Activated T-cell treated with anti-CD3 and anti-CD28 coated beads for 4 hours (primary cell): ENCODE measurements around the gene LRP1.
"Not testable (repeated sequence)": the region's sequence is repeated elsewhere in the genome, so short reads cannot be mapped to it uniquely, and the experiment has no call there.

Experiments
- DNase-seq: peaks from one replicate; pipeline ENCODE4 v3.0.0-alpha.2; 2020

LRP1 gene

DNA sequence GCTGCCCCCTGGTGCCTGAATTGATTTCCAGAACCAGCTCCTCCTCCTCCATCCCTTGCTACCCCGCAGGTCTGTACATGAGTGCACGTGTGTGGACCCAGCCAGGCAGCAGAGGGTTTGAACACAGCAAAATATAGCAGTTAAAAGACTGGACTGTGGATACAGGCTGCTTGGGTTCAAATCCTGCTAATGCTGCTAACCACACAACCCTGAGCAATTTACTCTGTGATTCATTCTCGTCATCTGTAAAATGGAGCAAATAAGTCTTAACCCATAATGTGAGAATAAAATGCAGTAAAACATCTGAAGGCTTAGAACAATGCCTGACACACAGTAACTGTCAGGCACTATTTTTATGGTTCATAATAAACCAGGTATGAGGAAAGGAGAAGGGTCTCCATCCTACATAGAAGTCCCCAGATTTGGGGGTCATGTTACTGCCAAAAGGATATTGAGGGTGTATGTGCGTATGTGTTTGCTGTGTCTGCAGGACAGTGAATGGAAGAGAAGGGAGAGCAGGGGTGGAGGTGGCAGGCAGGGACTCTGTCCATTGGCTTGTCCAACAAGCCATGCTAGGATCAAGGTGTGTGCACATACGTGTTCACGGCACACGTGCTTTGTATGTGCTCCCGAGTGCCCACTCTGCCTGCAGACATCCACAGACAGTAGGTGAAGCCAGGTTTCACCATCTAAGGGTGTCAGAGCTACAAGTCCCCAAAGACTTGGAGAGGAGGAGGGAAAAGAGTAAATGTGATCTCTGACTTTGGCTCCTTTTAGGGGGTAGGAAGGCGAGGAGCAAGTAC lies 15.6 kb upstream of the LRP1 start:
- DNase-seq: no peak

DNA sequence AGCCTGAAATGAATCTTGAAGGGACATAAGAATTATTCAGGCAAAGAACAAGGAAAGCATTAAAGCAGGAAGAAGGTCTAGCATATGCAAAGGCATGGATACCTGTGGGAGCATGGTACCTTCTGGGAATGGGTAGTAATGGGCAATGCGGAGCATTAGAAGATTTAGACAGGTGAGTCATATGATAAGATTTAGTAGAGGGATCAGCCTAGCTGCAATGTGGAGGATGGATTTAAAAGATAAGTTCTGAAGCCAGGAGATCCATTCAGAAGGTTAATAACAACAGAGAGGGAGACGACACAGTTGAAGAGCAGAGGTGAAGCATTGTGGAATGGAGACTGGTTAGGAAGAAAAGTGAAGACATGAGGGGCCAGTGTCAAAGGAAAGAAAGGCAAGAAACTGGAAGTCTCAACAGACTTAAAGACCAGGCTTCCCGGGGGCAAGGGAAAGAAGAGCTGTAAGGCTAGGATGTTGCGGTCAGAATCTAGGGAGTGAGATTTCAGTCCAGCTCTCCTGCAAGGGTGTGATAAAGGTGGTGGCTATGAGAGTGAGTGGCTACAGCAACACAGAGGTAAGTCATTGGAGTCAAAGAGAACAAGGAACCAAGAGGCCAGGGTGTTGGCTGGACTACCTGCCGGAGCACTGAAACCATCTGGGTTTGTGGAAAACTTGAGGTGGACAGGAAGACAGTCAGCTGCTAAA lies 11.6 kb upstream of the LRP1 start:
- DNase-seq: no peak

DNA sequence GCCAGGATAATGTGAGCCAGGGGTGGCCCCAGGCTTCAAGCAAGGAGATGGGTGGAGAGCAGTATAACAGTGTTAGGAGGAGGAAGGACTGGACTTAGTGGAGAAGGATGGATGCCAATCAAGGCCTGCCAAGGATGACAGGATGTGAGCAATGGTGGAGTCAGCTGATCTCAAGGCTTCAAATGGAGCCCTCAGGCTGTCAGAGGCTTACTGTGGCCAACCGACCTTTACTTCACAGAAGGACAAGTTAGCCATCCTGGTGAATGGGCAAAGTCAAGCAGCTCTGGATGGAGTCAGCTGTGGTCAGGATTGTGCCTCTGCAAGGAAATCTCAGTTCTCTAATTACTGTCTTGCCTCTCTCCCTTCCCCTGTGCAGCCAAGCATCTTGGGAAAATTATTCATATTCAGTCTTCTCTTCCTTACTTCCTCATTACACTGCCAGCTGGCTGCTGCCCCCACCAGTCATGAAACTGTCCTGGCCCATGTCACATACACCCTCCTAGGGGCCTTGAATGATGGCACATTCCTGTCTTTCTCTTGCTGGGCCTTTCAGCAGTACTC lies 9.5 kb upstream of the LRP1 start:
- DNase-seq: no peak

DNA sequence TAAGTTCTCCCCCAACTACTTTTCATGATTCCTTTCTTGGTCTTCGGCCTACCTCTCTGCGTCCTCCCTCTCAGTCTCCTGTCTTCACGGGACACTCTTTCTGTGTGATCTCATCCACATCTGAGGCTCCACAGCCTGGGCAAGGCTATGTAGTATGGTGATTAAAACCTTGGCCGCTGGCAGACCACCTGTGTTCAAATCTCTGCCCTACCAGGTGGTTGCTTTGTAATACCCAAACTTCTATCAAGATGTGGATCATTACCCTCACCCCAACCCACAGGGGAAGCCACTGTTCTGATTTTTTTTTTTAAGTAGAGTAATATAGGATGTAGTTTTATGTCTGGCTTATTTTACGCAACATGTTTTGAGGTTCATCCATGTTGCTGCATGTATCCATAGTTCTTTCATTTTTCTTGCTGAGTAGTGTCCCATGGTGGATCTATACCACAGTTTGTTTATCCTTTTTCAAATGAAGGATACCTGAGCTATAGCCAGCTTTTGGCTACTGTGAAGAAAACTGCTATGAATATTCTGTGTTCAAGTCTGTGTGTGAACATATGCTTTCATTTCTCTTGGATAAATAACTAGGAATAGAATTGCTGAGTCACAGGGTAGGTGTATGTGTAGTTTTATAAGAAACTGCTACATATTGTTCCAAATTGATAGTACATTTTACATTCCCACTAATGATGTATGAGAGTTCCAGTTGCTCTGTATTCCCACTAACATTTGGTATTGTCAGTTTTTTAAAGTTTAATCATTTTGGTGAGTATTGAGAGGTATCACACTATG lies 8.8 kb upstream of the LRP1 start:
- no peak for DNase-seq

DNA sequence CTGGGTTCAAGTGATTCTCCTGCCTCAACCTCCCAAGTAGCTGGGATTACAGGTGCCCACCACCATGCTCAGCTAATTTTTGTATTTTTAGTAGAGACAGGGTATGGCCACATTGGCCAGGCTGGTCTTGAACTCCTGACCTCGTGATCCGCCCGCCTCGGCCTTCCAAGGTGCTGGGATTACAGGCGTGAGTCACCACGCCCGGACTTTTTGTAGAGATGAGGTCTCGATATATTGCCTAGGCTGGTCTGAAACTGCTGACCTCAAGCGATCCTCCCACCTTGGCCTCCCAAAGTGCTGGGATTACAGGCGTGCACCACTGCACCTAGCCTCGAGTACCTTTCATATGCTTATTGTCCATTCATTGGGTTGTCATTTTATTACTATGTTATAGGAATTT lies 7.6 kb upstream of the LRP1 start:
- DNase-seq: not testable (repeated sequence)

- DNase-seq: no peak
Measured at GRCh38 chr12:57123813-57124212, 4.5 kb upstream of the LRP1 start.

- DNase-seq: peak; percentile 68
Measured at GRCh38 chr12:57124261-57124877, 3.9 kb upstream of the LRP1 start.

DNA sequence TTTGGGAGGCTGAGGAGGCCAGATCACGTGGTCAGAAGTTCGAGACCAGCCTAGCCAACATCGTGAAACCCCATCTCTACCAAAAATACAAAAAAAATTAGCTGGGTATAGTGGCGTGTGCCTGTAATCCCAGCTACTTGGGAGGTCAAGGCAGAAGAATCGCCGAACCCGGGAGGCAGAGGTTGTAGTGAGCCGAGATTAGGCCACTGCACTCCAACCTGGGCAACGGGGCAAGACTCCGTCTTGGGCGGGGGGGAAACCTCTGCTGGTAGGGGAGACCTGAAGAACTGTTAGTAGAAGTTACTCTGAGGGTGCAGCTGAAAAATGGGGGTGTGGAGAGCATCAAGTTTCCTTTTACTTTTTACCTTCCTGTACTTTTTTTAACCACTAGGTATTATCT lies 2.2 kb upstream of the LRP1 start:
- no peak for DNase-seq

DNA sequence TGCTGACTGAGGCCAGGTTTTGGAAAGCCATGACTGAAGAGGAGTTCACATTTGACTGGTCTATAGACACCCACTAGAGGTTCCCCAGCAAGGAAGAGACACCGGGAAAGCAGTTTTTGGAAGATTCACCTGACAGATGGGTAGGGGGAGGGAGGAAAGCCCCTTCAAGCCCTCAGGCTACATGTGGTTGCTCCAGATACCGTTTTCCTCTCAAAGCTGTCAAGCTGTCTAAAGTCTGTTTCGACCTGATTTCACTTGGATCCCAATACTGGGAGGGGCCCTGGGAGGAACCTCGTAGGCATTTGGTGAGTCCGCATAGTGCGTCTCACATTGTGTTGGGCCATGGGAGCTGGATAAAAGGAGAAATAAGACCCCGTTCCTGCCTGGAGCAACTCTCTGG lies 1.7 kb upstream of the LRP1 start:
- DNase-seq: no peak

- DNase-seq: peak; percentile 67
Measured at GRCh38 chr12:57127101-57127725, 1.1 kb upstream of the LRP1 start.

GRCh38 chr12:57128519-57129247 lies 400 bp downstream of the LRP1 start:
- DNase-seq: no peak

- no peak for DNase-seq
Measured at GRCh38 chr12:57129321-57129842, 1.1 kb downstream of the LRP1 start.

GRCh38 chr12:57129889-57130288 lies 1.6 kb downstream of the LRP1 start:
- DNase-seq: no peak

- DNase-seq: no peak
Measured at GRCh38 chr12:57130941-57131340, 2.7 kb downstream of the LRP1 start.

GRCh38 chr12:57131896-57132744 lies 3.8 kb downstream of the LRP1 start:
- DNase-seq: no peak

- DNase-seq: no peak
Measured at GRCh38 chr12:57133013-57133569, 4.8 kb downstream of the LRP1 start.

DNA sequence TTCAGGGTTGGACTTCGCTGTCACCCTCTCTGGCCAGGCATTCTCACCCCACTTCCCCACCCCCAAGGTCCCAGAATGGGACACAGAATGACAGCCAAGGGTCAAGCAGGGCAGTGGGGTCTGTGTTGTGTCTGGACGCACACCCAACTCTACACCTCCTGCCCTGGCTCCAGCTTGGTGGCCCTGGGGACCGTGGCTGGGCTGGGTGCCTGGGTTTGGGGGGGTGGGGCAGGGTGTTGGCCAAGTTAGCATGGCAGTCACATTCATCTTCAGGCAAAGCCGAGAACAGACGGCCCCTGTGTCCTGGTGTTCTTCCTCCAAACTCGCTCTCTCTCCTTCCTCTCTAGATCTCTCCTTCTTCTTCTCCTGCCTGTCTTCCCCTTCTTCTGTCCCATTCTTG lies 5.6 kb downstream of the LRP1 start:
- no peak for DNase-seq

- no peak for DNase-seq
Measured at GRCh38 chr12:57134949-57135348, 6.7 kb downstream of the LRP1 start.

GRCh38 chr12:57135527-57136326 lies 7.4 kb downstream of the LRP1 start:
- no peak for DNase-seq
